ENCODE measurements around the gene MCF2L. TPM values are rescaled to one million over a fixed set of nuclear protein-coding genes. Genes with fewer than 3 reads are reported as not detected.

The MCF2L gene
- total and polyA plus RNA-seq, 2 experiments from 2014 or later, result 4.8 to 25.6 TPM

DNA sequence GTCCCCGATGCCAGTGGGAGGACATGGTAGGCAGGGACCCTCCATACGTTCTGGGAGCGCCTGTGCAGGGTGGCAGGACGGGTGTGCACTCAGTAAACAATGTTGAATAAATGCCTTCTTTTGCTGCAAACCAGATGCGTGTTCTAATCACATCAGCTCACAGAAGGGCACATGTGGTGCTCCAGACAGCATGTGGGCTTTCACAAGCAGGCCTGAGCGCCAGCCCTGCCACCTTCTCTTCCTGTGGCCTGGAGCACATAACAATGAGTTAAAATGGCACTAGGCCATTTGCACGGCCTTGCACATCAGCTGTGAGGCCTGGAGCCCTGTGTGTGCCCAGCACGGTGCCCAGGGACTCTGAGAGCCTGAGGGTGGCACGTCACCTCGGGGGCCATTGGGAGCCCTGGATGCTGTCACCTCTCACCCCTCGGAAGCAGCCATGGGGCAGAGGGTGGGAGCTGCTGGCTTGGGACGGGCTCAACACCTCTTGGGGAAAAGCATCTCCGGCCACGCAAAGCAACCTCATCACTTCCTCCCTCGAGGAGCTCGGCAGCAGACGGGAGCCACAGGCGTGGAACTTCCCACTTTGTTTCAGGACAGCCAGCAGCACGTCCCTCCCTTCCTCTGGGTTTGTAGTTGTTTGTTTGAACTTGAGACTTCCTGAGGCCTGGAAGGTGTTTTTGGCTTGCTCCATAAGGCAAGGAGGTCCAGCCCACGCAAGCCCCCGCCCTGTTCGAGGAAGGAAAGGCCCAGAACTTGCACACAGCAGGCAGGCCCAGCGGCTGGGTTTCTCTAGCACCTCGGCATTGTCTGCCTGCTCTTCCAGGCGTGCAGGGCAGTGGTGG lies 9.8 kb downstream of the MCF2L start:
- Mint-ChIP-seq H3K9me3 (no peaks in the 10 kb centered on the region), H3K27ac (no peak overlapping the region), H3K27me3 (ENCODE audit: insufficient read depth, low read depth, poor library complexity) (peaks cover 12% of the 10 kb centered on the region), H3K4me1 (peaks cover 25% of the 10 kb centered on the region; the same call in 2 of the 3 replicates), H3K36me3 (ENCODE audit: low read depth) (no peaks in the 10 kb centered on the region), H3K4me3 (no peak overlapping the region)
- ATAC-seq (peak; percentile 8; the same call in 1 of the 3 replicates), DNase-seq (ENCODE audit: low spot score) (no peak)
- H3K4me2 ChIP-seq, result no peak overlapping the region
- H3K36me3 ChIP-seq (ENCODE audit: insufficient read depth), result no peaks in the 10 kb centered on the region
- H3K79me2 ChIP-seq (replicated peaks; ENCODE audit: insufficient read depth), result no peaks in the 10 kb centered on the region; the same call in 1 of the 2 replicates
- no peak overlapping the region for H3K4me3 ChIP-seq
- H3K27ac ChIP-seq (ENCODE audit: low read depth), result no peak overlapping the region
- no peaks in the 10 kb centered on the region for H3K4me1 ChIP-seq (ENCODE audit: insufficient read depth)
- H3K9me2 ChIP-seq (ENCODE audit: insufficient read depth), result no peaks in the 10 kb centered on the region
- H4K20me1 ChIP-seq (replicated peaks; ENCODE audit: insufficient read depth), result no peaks in the 10 kb centered on the region; the same call in 1 of the 2 replicates
- TF ChIP-seq, protein P1, sequence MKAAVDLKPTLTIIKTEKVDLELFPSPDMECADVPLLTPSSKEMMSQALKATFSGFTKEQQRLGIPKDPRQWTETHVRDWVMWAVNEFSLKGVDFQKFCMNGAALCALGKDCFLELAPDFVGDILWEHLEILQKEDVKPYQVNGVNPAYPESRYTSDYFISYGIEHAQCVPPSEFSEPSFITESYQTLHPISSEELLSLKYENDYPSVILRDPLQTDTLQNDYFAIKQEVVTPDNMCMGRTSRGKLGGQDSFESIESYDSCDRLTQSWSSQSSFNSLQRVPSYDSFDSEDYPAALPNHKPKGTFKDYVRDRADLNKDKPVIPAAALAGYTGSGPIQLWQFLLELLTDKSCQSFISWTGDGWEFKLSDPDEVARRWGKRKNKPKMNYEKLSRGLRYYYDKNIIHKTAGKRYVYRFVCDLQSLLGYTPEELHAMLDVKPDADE (IDR thresholded peaks at IDR 0.05), result no peak
- TF ChIP-seq POLR2AphosphoS5 (IDR thresholded peaks at IDR 0.05; ENCODE audit: low read depth) (no peak), STAT1 (IDR thresholded peaks at IDR 0.05; ENCODE audit: unreplicated experiment) (no peak), ZNF114 (CRISPR knock-in tag; IDR thresholded peaks at IDR 0.05) (no peak), EZH2 (IDR thresholded peaks at IDR 0.05; ENCODE audit: low read depth, unreplicated experiment) (no peak), EZH2phosphoT487 (IDR thresholded peaks at IDR 0.05; ENCODE audit: unreplicated experiment) (no peak), JUNB (IDR thresholded peaks at IDR 0.05; ENCODE audit: unreplicated experiment) (no peak), CREB1 (CRISPR knock-in tag; IDR thresholded peaks at IDR 0.05; ENCODE audit: low read depth) (no peak), ZNF331 (CRISPR knock-in tag; IDR thresholded peaks at IDR 0.05; ENCODE audit: low read depth) (no peak), NANOG (IDR thresholded peaks at IDR 0.05; ENCODE audit: borderline replicate concordance) (no peak)
- TF ChIP-seq, protein P2, sequence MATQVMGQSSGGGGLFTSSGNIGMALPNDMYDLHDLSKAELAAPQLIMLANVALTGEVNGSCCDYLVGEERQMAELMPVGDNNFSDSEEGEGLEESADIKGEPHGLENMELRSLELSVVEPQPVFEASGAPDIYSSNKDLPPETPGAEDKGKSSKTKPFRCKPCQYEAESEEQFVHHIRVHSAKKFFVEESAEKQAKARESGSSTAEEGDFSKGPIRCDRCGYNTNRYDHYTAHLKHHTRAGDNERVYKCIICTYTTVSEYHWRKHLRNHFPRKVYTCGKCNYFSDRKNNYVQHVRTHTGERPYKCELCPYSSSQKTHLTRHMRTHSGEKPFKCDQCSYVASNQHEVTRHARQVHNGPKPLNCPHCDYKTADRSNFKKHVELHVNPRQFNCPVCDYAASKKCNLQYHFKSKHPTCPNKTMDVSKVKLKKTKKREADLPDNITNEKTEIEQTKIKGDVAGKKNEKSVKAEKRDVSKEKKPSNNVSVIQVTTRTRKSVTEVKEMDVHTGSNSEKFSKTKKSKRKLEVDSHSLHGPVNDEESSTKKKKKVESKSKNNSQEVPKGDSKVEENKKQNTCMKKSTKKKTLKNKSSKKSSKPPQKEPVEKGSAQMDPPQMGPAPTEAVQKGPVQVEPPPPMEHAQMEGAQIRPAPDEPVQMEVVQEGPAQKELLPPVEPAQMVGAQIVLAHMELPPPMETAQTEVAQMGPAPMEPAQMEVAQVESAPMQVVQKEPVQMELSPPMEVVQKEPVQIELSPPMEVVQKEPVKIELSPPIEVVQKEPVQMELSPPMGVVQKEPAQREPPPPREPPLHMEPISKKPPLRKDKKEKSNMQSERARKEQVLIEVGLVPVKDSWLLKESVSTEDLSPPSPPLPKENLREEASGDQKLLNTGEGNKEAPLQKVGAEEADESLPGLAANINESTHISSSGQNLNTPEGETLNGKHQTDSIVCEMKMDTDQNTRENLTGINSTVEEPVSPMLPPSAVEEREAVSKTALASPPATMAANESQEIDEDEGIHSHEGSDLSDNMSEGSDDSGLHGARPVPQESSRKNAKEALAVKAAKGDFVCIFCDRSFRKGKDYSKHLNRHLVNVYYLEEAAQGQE (IDR thresholded peaks at IDR 0.05; ENCODE audit: unreplicated experiment), result no peak
- TF ChIP-seq, protein P3, sequence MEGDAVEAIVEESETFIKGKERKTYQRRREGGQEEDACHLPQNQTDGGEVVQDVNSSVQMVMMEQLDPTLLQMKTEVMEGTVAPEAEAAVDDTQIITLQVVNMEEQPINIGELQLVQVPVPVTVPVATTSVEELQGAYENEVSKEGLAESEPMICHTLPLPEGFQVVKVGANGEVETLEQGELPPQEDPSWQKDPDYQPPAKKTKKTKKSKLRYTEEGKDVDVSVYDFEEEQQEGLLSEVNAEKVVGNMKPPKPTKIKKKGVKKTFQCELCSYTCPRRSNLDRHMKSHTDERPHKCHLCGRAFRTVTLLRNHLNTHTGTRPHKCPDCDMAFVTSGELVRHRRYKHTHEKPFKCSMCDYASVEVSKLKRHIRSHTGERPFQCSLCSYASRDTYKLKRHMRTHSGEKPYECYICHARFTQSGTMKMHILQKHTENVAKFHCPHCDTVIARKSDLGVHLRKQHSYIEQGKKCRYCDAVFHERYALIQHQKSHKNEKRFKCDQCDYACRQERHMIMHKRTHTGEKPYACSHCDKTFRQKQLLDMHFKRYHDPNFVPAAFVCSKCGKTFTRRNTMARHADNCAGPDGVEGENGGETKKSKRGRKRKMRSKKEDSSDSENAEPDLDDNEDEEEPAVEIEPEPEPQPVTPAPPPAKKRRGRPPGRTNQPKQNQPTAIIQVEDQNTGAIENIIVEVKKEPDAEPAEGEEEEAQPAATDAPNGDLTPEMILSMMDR (conservative IDR thresholded peaks at IDR 0.05; ENCODE audit: low read depth in 2 of 2), result no peak
- TF ChIP-seq, protein P4, sequence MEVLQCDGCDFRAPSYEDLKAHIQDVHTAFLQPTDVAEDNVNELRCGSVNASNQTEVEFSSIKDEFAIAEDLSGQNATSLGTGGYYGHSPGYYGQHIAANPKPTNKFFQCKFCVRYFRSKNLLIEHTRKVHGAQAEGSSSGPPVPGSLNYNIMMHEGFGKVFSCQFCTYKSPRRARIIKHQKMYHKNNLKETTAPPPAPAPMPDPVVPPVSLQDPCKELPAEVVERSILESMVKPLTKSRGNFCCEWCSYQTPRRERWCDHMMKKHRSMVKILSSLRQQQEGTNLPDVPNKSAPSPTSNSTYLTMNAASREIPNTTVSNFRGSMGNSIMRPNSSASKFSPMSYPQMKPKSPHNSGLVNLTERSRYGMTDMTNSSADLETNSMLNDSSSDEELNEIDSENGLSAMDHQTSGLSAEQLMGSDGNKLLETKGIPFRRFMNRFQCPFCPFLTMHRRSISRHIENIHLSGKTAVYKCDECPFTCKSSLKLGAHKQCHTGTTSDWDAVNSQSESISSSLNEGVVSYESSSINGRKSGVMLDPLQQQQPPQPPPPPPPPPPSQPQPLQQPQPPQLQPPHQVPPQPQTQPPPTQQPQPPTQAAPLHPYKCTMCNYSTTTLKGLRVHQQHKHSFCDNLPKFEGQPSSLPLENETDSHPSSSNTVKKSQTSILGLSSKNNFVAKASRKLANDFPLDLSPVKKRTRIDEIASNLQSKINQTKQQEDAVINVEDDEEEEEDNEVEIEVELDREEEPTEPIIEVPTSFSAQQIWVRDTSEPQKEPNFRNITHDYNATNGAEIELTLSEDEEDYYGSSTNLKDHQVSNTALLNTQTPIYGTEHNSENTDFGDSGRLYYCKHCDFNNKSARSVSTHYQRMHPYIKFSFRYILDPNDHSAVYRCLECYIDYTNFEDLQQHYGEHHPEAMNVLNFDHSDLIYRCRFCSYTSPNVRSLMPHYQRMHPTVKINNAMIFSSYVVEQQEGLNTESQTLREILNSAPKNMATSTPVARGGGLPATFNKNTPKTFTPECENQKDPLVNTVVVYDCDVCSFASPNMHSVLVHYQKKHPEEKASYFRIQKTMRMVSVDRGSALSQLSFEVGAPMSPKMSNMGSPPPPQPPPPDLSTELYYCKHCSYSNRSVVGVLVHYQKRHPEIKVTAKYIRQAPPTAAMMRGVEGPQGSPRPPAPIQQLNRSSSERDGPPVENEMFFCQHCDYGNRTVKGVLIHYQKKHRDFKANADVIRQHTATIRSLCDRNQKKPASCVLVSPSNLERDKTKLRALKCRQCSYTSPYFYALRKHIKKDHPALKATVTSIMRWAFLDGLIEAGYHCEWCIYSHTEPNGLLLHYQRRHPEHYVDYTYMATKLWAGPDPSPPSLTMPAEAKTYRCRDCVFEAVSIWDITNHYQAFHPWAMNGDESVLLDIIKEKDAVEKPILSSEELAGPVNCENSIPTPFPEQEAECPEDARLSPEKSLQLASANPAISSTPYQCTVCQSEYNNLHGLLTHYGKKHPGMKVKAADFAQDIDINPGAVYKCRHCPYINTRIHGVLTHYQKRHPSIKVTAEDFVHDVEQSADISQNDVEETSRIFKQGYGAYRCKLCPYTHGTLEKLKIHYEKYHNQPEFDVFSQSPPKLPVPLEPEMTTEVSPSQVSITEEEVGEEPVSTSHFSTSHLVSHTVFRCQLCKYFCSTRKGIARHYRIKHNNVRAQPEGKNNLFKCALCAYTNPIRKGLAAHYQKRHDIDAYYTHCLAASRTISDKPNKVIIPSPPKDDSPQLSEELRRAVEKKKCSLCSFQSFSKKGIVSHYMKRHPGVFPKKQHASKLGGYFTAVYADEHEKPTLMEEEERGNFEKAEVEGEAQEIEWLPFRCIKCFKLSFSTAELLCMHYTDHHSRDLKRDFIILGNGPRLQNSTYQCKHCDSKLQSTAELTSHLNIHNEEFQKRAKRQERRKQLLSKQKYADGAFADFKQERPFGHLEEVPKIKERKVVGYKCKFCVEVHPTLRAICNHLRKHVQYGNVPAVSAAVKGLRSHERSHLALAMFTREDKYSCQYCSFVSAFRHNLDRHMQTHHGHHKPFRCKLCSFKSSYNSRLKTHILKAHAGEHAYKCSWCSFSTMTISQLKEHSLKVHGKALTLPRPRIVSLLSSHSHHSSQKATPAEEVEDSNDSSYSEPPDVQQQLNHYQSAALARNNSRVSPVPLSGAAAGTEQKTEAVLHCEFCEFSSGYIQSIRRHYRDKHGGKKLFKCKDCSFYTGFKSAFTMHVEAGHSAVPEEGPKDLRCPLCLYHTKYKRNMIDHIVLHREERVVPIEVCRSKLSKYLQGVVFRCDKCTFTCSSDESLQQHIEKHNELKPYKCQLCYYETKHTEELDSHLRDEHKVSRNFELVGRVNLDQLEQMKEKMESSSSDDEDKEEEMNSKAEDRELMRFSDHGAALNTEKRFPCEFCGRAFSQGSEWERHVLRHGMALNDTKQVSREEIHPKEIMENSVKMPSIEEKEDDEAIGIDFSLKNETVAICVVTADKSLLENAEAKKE (CRISPR knock-in tag; IDR thresholded peaks at IDR 0.05), result no peak
- H2AFZ ChIP-seq, result no peak overlapping the region
- H3F3A ChIP-seq (replicated peaks; ENCODE audit: low read depth), result no peaks in the 10 kb centered on the region
- no peaks in the 10 kb centered on the region for H3K27me3 ChIP-seq (ENCODE audit: insufficient read depth)
